ENCODE results near the gene WNT7B. TPM values are rescaled to one million over a fixed set of nuclear protein-coding genes. Genes with fewer than 3 reads are reported as not detected.

The WNT7B gene
- total RNA-seq, 1 donor from 2014 or later, result 1.2 TPM

- FAIRE-seq (no peak), DNase-seq (ENCODE audit: low spot score in 2 of 2) (no peak)
Observed at GRCh38 chr22:45961679-45962433, 15.1 kb downstream of the WNT7B start.

GRCh38 chr22:45960477-45961386 is 16.2 kb downstream of the WNT7B start:
- no peak for FAIRE-seq
- no peak for DNase-seq (ENCODE audit: low spot score in 2 of 2)

- FAIRE-seq, result no peak
- DNase-seq (ENCODE audit: low spot score in 2 of 2), result no peak
Observed at GRCh38 chr22:45959719-45960476, 17.1 kb downstream of the WNT7B start.

GRCh38 chr22:45958971-45959370 is 18.0 kb downstream of the WNT7B start:
- FAIRE-seq (no peak), DNase-seq (ENCODE audit: low spot score in 2 of 2) (no peak)

- FAIRE-seq (no peak), DNase-seq (ENCODE audit: low spot score in 2 of 2) (no peak)
Observed at GRCh38 chr22:45957826-45958225, 19.1 kb downstream of the WNT7B start.

- FAIRE-seq (no peak), DNase-seq (ENCODE audit: low spot score in 2 of 2) (no peak)
Observed at GRCh38 chr22:45953178-45953577, 23.8 kb downstream of the WNT7B start.

GRCh38 chr22:45952553-45952952 is 24.4 kb downstream of the WNT7B start:
- FAIRE-seq (no peak), DNase-seq (ENCODE audit: low spot score in 2 of 2) (no peak)

GRCh38 chr22:45952151-45952550 is 24.8 kb downstream of the WNT7B start:
- FAIRE-seq, result no peak
- DNase-seq (ENCODE audit: low spot score in 2 of 2), result no peak

- FAIRE-seq (no peak), DNase-seq (ENCODE audit: low spot score in 2 of 2) (no peak)
Observed at GRCh38 chr22:45949891-45950290, 27.1 kb downstream of the WNT7B start.

- DNase-seq (ENCODE audit: low spot score in 2 of 2) (no peak), FAIRE-seq (no peak)
Observed at GRCh38 chr22:45949258-45949870, 27.6 kb downstream of the WNT7B start.

- FAIRE-seq (no peak), DNase-seq (ENCODE audit: low spot score in 2 of 2) (no peak)
Observed at GRCh38 chr22:45948081-45948648, 28.8 kb downstream of the WNT7B start.

GRCh38 chr22:45946805-45947600 is 30.0 kb downstream of the WNT7B start:
- no peak for FAIRE-seq

GRCh38 chr22:45945621-45946106 is 31.3 kb downstream of the WNT7B start:
- FAIRE-seq, result no peak

More at GRCh38 chr22:45946805-45947600, 30.0 kb downstream of the WNT7B start:
- DNase-seq (ENCODE audit: low spot score in 2 of 2), result peak; percentile 62 to 71

GRCh38 chr22:45942787-45943493 is 34.0 kb downstream of the WNT7B start:
- FAIRE-seq (no peak), DNase-seq (ENCODE audit: low spot score in 2 of 2) (no peak)

More at GRCh38 chr22:45945621-45946106, 31.3 kb downstream of the WNT7B start:
- DNase-seq (ENCODE audit: low spot score in 2 of 2), result no peak

GRCh38 chr22:45942344-45942743 is 34.6 kb downstream of the WNT7B start:
- no peak for DNase-seq (ENCODE audit: low spot score in 2 of 2)
- no peak for FAIRE-seq

- FAIRE-seq (no peak), DNase-seq (ENCODE audit: low spot score in 2 of 2) (no peak)
Observed at GRCh38 chr22:45938913-45939312, 38.0 kb downstream of the WNT7B start.

- DNase-seq (ENCODE audit: low spot score in 2 of 2) (no peak), FAIRE-seq (no peak)
Observed at GRCh38 chr22:45937960-45938359, 39.0 kb downstream of the WNT7B start.

GRCh38 chr22:45935573-45935972 is 41.4 kb downstream of the WNT7B start:
- FAIRE-seq, result no peak
- no peak for DNase-seq (ENCODE audit: low spot score in 2 of 2)

Data from frontal cortex (tissue), 4 donors.